Stimulated activated CD8-positive, alpha-beta memory T cell treated with anti-CD3 and anti-CD28 coated beads, Interleukin-4, amount 100 ng/mL, for 4 hours (primary cell): ENCODE results near the gene STOML1.

Experiments used
- DNase-seq, 2 donors: peaks; one replicate each; pipeline ENCODE4 v3.0.0-alpha.2; 2020; ENCODE audit warnings: low read depth in 2 of 2, low spot score in 1 of 2

STOML1 gene

GRCh38 chr15:73934281-73934680 lies 57.8 kb downstream of the STOML1 start:
- no peak for DNase-seq

GRCh38 chr15:73932381-73933191 lies 59.5 kb downstream of the STOML1 start:
- DNase-seq: no peak

- DNase-seq: no peak
These were observed 60.7 kb downstream of the STOML1 start for GRCh38 chr15:73931441-73931840.

- DNase-seq: no peak
These were observed 61.3 kb downstream of the STOML1 start for GRCh38 chr15:73930790-73931281.

- no peak for DNase-seq
These were observed 61.7 kb downstream of the STOML1 start for GRCh38 chr15:73930371-73930770.

- no peak for DNase-seq
These were observed 63.0 kb downstream of the STOML1 start for GRCh38 chr15:73928971-73929627.
